Bronchial epithelial cell (primary cell): ENCODE results near the gene CLIC3. TPM values are rescaled to one million over a fixed set of nuclear protein-coding genes. Genes with fewer than 3 reads are reported as not detected.
"Not testable (repeated sequence)": the region's sequence is repeated elsewhere in the genome, so short reads cannot be mapped to it uniquely, and the experiment has no call there.

Experiments
- DNase-seq: peaks from one replicate; pipeline ENCODE4 v3.0.0-alpha.2; 2010; ENCODE audit warnings: low read depth
- FAIRE-seq: peaks from 2 replicates; lab custom pipeline; 2011; peaks lifted over from hg19 to GRCh38; lab: Jason Lieb, UNC
- H3K27me3 ChIP-seq: 2 replicates; pipeline ENCODE4 v1.5.1; 2011; ENCODE audit warnings: low read length; ENCODE audit not compliant: control insufficient read depth, insufficient read depth
- H3K36me3 ChIP-seq: 2 replicates; pipeline ENCODE4 v1.5.1; 2011; ENCODE audit warnings: low read length; ENCODE audit not compliant: control insufficient read depth, insufficient read depth
- H3K4me3 ChIP-seq: 2 replicates; pipeline ENCODE4 v1.5.1; 2011; ENCODE audit warnings: mild to moderate bottlenecking, low read depth, low read length, control low read depth
- total RNA-seq: library from RNA; depleted of rRNA; stranded (reverse); fragments of >200 nt; gene quantifications from 2 replicates; pipeline ENCODE4 v1.2.1, GENCODE V29; 2014
- TF ChIP-seq, protein P1 (sequence below): IDR thresholded peaks from 2 replicates; pipeline ENCODE4 v1.5.1; 2011; ENCODE audit warnings: mild to moderate bottlenecking, moderate library complexity, low read length, control low read depth, inconsistent platforms; ENCODE audit not compliant: insufficient read depth, severe bottlenecking

The CLIC3 gene
- total RNA-seq, 1 donor from 2014 or later: 2.1 TPM

DNA sequence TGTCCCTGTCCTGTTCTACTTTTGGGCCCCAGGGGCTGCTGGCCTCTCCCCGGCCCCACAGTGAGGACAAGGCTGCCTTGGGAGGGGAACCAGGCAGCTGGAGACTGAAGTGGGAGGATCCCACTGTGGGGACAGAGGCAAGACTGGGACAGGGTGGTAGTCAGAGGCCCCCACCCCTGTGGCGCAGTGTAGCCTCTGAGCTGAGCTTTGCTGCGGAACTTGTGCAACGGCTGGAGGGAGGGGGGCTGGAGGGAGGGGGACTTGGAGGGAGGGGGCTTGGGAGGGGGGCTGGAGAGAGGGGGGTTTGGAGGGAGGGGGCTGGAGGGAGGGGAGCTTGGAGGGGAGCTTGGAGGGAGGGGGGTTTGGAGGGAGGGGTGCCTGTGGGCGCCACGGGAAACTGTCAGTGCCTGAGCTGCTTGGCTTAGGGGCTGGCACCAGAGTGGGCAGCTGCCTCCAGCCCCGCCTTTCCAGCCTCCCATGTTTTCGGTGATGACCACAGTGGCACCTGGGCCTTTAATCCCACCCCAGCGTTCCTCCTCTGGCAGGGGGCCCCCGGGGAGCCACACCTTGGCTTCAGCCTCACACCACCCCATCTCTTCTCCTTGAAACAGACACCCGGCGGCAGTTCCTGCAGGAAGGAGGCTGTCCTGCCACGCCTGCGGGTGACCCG, 37.8 kb upstream of the CLIC3 start:
- H3K36me3 ChIP-seq: peaks cover 2% of the 10 kb centered on the region
- TF ChIP-seq, protein P1, sequence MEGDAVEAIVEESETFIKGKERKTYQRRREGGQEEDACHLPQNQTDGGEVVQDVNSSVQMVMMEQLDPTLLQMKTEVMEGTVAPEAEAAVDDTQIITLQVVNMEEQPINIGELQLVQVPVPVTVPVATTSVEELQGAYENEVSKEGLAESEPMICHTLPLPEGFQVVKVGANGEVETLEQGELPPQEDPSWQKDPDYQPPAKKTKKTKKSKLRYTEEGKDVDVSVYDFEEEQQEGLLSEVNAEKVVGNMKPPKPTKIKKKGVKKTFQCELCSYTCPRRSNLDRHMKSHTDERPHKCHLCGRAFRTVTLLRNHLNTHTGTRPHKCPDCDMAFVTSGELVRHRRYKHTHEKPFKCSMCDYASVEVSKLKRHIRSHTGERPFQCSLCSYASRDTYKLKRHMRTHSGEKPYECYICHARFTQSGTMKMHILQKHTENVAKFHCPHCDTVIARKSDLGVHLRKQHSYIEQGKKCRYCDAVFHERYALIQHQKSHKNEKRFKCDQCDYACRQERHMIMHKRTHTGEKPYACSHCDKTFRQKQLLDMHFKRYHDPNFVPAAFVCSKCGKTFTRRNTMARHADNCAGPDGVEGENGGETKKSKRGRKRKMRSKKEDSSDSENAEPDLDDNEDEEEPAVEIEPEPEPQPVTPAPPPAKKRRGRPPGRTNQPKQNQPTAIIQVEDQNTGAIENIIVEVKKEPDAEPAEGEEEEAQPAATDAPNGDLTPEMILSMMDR: no peak
- no peak for FAIRE-seq
- no peak overlapping the region for H3K4me3 ChIP-seq
- H3K27me3 ChIP-seq: no peaks in the 10 kb centered on the region
- DNase-seq: no peak

DNA sequence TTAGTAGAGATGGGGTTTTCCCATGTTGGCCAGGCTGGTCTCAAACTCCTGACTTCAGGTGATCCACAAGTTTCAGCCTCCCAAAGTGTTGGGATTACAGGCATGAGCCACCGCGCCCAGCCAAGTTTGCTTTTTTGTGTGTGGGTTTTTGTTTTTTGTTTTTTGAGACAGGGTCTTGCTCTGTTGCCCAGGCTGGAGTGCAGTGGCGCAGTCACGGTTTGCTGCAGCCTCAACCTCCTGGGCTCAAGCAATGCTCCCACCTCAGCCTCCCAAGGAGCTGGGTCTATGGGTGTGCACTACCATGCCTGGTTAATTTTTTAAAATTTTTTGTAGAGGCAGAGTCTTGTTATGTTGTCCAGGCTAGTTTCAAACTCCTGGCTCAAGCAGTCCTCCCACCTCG, 37.1 kb upstream of the CLIC3 start:
- not testable (repeated sequence) for H3K27me3 ChIP-seq, H3K4me3 ChIP-seq, FAIRE-seq, DNase-seq, H3K36me3 ChIP-seq

DNA sequence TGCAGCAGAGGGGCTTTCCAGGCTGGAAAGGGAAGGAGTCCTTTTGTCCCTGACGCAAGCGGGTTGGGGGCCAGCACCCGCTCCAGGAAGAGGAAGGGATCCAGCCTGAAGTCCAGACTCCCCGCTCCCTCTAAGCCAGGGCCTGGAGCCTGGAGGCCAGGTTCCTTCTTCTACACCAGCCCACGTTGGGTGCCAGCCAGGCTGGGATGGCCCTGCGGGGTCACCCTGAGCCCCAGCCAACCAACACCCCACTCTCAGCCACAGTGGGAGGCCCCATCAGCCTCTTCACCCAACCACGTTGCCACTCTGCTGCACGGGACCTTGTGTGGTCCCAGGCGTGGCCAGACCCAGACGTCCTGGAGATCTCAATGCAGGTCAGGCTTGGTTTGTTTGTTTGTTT, 36.5 kb upstream of the CLIC3 start:
- Histone ChIP-seq H3K36me3 (no peaks in the 10 kb centered on the region), H3K4me3 (no peak overlapping the region), H3K27me3 (no peaks in the 10 kb centered on the region)
- DNase-seq: no peak
- TF ChIP-seq, protein P1: no peak
- no peak for FAIRE-seq

DNA sequence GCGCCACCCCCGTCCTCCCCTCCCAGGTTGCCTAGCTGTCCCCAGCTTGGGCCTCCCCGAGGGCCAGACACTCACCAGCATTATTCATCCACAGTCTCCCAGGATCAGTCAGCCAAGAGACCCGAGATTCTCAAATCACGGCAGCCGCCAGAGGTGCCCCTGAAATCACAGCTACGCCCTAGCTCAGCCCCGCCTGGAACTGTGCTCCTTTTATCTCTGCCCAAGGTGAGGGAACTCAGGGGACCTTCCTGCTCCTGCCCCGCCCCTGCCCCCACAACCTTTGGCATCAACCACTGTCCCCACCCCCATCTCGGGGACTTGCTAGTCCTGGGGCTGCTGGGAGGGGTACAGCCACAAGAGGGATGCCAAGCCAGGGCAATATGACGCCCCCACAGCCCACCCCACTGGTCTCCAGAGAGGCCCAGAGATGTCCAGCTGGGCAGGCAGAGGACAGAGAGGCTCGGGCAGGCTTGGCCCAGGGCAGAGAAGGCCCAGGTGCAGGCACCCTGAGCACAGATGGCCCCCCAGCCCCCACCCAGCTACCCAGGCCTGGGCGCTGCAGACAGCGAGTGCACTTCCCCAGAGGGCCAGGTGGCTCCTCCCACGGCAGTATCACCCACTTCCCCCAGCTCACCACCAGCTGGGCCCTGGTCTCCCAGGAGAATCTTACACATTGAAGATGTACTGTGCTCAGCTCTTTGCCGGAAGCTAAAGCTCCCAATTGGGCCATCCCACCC, 35.7 kb upstream of the CLIC3 start, which contains the start of gene FUT7:
FUT7 (minus strand) TSS at position 185 of the 737 bp plus-strand sequence; CDS start at position 88, 97 bp downstream.
- Histone ChIP-seq H3K4me3 (no peak within 1 kb of the TSS), H3K36me3 (no peaks in the 10 kb centered on the region), H3K27me3 (no peaks in the 10 kb centered on the region)
- DNase-seq (no peak), FAIRE-seq (no peak)
- TF ChIP-seq, protein P1: no peak

DNA sequence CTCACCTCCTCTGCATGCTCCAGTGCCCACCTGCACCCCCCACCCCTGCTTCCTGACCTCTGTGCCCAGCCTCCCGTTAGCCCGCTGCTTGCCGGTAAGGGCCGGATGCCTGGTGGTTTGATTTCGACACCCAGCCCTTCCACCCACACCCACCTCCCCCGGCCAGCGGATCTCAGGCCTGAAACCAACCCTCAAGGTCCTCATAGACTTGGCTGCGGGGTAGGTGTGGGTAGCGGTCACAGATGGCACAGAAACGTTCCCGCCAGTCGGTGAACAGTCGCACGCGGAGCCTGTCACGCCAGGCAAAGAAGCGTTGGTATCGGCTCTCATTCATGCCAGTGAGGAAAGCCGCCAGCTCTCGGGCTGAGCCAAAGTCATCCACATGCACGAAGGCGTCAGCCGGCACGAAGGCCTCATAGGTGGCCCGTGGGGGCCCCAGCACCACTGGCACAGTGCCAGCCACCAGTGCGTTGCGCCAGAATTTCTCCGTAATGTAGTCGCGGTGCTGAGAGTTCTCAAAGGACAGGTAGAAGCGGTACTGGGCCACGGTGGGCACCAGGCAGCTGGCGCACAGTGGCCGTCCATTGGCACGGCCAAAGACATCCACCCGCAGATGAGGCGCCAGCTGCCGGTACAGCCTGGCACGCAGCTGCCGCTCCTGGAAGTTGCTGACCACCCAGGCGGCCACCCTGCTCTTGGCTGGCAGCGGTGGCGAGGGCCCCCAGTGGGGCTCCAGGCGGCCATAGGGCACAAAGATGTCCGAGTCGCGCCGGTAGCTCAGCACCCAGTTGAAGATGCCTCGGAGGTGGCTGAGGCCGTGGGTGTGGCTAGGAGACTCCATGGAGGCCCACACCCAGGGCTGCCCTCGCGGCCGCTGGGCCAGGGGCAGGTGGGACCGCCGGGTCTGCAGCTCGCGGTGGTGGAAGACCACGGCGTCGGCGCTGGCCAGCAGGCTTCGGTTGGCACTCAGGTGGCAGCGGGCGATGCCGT, 34.5 kb upstream of the CLIC3 start:
- no peak for DNase-seq
- no peak for FAIRE-seq

More for the DNA sequence above, 34.5 kb upstream of the CLIC3 start:
- H3K4me3 ChIP-seq: no peak overlapping the region
- TF ChIP-seq, protein P1: no peak
- no peaks in the 10 kb centered on the region for H3K27me3 ChIP-seq
- H3K36me3 ChIP-seq: no peaks in the 10 kb centered on the region
